Measurements from ENCODE around the gene HMGN1.

HMGN1 gene

GRCh38 chr21:39353295-39353694, 4.4 kb upstream of the HMGN1 start:
- H3K4me1 ChIP-seq (ENCODE audit: insufficient read depth, low read length, poor library complexity, severe bottlenecking), result peaks cover 11% of the 10 kb centered on the region
- H3K4me3 ChIP-seq (ENCODE audit: low read length, poor library complexity, severe bottlenecking), result no peak overlapping the region
- H3F3A ChIP-seq (ENCODE audit: low read depth), result 0 out of 2 replicates have a peak, but pooled peaks cover 7% of the 10 kb centered on the region
- no peaks in the 10 kb centered on the region for H3K9me3 ChIP-seq (ENCODE audit: insufficient read depth, low read depth, low read length)
- peaks cover 14% of the 10 kb centered on the region for H3K79me2 ChIP-seq (ENCODE audit: insufficient read depth, low read length)
- H3K9me2 ChIP-seq (replicated peaks; ENCODE audit: low read depth, low read length), result no peaks in the 10 kb centered on the region
- H3K9ac ChIP-seq (ENCODE audit: low read depth, low read length, poor library complexity, severe bottlenecking), result no peak overlapping the region
- H3K27me3 ChIP-seq (ENCODE audit: insufficient read depth, low read length, poor library complexity, severe bottlenecking), result no peaks in the 10 kb centered on the region
- no peak for TF ChIP-seq EZH2phosphoT487 (IDR thresholded peaks at IDR 0.05; ENCODE audit: borderline replicate concordance)
- TF ChIP-seq CTCF (conservative IDR thresholded peaks at IDR 0.05; ENCODE audit: low read length), result no peak
- peaks cover 1% of the 10 kb centered on the region for H4K20me1 ChIP-seq (ENCODE audit: insufficient read depth, low read length, poor library complexity, severe bottlenecking)
- H3K36me3 ChIP-seq (ENCODE audit: insufficient read depth, low read length), result no peaks in the 10 kb centered on the region
- H2AFZ ChIP-seq (ENCODE audit: low read length), result no peak overlapping the region
- H3K4me2 ChIP-seq (ENCODE audit: low read depth, low read length, poor library complexity, severe bottlenecking), result no peak overlapping the region

GRCh38 chr21:39350094-39351005, 1.5 kb upstream of the HMGN1 start:
- no peaks in the 10 kb centered on the region for H3K9me3 ChIP-seq (ENCODE audit: insufficient read depth, low read depth, low read length)
- H4K20me1 ChIP-seq (ENCODE audit: insufficient read depth, low read length, poor library complexity, severe bottlenecking), result peaks cover 31% of the 10 kb centered on the region
- peak overlapping the region; percentile 99 for H3K9ac ChIP-seq (ENCODE audit: low read depth, low read length, poor library complexity, severe bottlenecking)
- H3K4me1 ChIP-seq (ENCODE audit: insufficient read depth, low read length, poor library complexity, severe bottlenecking), result peaks cover 29% of the 10 kb centered on the region
- H3K36me3 ChIP-seq (ENCODE audit: insufficient read depth, low read length), result peaks cover 13% of the 10 kb centered on the region; the same call in 1 of the 2 replicates
- TF ChIP-seq EZH2phosphoT487 (IDR thresholded peaks at IDR 0.05; ENCODE audit: borderline replicate concordance), result no peak
- no peak for TF ChIP-seq CTCF (conservative IDR thresholded peaks at IDR 0.05; ENCODE audit: low read length)
- H2AFZ ChIP-seq (ENCODE audit: low read length), result peak overlapping the region; percentile 96
- H3K27me3 ChIP-seq (ENCODE audit: insufficient read depth, low read length, poor library complexity, severe bottlenecking), result no peaks in the 10 kb centered on the region
- peak overlapping the region; percentile 94 for H3K4me2 ChIP-seq (ENCODE audit: low read depth, low read length, poor library complexity, severe bottlenecking)
- H3K4me3 ChIP-seq (ENCODE audit: low read length, poor library complexity, severe bottlenecking), result peak overlapping the region; percentile 98
- 0 out of 2 replicates have a peak, but pooled peaks cover 7% of the 10 kb centered on the region for H3F3A ChIP-seq (ENCODE audit: low read depth)
- H3K79me2 ChIP-seq (ENCODE audit: insufficient read depth, low read length), result peaks cover 43% of the 10 kb centered on the region
- no peaks in the 10 kb centered on the region for H3K9me2 ChIP-seq (replicated peaks; ENCODE audit: low read depth, low read length)

- Histone ChIP-seq H3K27me3 (ENCODE audit: insufficient read depth, low read length, poor library complexity, severe bottlenecking) (no peaks in the 10 kb centered on the region), H3K9ac (ENCODE audit: low read depth, low read length, poor library complexity, severe bottlenecking) (peak overlapping the region; percentile 99), H3K9me3 (ENCODE audit: insufficient read depth, low read depth, low read length) (no peaks in the 10 kb centered on the region), H3K4me3 (ENCODE audit: low read length, poor library complexity, severe bottlenecking) (peak overlapping the region; percentile 98), H4K20me1 (ENCODE audit: insufficient read depth, low read length, poor library complexity, severe bottlenecking) (peaks cover 40% of the 10 kb centered on the region), H3K4me2 (ENCODE audit: low read depth, low read length, poor library complexity, severe bottlenecking) (peak overlapping the region; percentile 94), H2AFZ (ENCODE audit: low read length) (peak overlapping the region; percentile 96), H3K79me2 (ENCODE audit: insufficient read depth, low read length) (peaks cover 52% of the 10 kb centered on the region), H3K9me2 (replicated peaks; ENCODE audit: low read depth, low read length) (no peaks in the 10 kb centered on the region), H3K36me3 (ENCODE audit: insufficient read depth, low read length) (peaks cover 22% of the 10 kb centered on the region), H3F3A (ENCODE audit: low read depth) (0 out of 2 replicates have a peak, but pooled peaks cover 7% of the 10 kb centered on the region), H3K4me1 (ENCODE audit: insufficient read depth, low read length, poor library complexity, severe bottlenecking) (peaks cover 37% of the 10 kb centered on the region)
- TF ChIP-seq CTCF (conservative IDR thresholded peaks at IDR 0.05; ENCODE audit: low read length) (no peak), EZH2phosphoT487 (IDR thresholded peaks at IDR 0.05; ENCODE audit: borderline replicate concordance) (no peak)
Measured at GRCh38 chr21:39349211-39350093, 564 bp upstream of the HMGN1 start.

Data from Loucy (cell line).